NCI-H146 (cell line): ENCODE results near the gene MSH5.
"Not testable (repeated sequence)": the region's sequence is repeated elsewhere in the genome, so short reads cannot be mapped to it uniquely, and the experiment has no call there.

Source experiments
- DNase-seq: peaks from one replicate; lab custom pipeline; 2025; lab: John Stamatoyannopoulos, UW

MSH5 gene

DNA sequence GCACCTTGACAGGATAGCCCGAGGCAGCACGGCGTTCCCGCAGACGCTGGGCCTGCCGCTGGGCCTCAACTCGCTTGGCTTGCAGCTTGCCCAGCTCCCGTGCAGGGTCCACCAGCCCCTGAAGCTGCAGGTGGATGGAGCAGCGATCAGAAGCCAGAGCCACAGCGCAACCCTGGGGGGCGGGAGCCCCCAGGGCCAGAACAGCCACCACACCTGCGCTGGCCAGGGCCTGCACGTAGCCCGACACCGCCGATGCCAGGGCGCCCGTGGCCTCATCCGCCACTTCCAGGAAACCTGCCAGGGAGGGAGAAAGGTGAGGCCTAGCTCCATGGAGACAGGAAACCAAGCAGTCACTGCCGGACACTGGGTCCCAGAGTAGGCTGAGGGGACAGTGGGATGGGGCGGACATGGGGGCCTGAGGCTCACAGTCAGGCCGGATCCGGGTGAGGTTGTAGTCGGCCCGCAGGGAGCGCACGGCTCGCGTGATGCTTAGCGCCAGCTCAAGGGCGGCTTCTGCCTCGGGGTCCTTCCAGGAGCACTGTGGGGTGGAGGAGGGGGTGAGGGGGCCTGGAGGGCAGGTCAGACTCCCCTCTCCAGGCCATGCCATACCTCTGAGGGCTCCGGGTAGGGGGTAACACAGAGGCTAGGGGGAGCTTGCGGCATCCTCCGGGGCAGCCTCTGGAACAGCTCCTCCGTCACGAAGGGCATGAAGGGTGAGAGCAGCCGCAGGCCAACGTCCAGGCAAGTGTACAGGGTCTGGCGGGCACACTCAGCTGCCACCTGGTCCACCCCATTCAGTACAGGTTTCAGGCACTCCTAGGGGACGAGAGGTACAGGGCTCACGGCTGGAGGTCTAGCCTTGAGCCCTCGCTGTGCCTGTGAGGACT lies 39.4 kb downstream of the MSH5 start:
- DNase-seq, result no peak

DNA sequence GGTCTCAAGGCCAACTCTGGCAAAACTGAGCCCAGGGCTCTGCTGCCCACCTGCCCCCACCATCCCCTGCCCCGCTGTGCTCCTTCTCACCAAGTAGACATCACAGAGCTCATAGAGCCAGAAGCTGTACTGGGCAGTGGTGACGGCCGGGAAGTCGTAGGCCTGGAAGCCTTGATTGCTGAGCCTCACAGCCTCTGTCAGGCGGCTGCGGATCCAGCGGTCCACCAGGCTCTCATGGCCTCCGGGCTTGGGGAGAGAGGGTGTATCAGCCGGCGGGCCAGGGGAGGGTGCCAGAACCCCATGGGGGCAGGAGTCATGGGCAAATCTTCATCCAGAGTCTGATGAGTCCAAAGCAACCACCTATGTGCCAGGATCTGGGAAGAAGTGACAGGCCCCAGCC lies 40.1 kb downstream of the MSH5 start:
- no peak for DNase-seq

DNA sequence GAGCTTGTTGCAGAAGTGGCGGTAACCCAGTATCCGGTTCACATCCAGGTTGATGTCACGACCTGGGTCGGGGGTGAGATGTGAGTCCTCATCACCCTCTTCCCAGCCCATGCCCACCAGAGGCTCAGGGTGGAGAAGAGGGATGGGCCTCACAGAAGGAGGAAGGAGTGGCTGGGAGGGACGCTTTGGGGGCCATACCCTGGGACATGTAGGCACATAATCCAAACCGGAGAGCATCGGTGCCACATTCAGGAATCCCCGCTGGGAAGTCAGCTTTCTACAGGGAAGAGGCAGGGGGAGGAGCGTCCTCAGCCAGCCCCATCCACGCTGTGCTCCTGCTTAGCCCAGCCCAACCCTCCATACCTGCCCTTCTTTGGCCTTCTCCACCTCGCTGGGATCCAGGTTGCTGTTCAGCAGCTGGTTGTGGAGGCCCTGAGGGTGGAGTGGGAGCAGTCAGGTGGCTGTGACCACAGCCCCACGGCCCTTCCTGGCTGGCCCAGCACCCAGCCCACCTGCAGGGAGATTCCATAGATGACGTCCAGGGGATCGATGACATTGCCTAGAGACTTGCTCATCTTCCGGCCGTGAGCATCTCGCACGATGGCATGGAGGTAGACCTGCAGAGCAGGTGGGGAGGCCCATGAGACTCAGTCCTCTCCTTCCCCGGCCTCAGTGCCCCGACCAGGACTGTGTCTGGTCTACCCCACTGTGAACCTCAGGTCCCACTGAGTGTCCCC lies 40.9 kb downstream of the MSH5 start:
- no peak for DNase-seq

DNA sequence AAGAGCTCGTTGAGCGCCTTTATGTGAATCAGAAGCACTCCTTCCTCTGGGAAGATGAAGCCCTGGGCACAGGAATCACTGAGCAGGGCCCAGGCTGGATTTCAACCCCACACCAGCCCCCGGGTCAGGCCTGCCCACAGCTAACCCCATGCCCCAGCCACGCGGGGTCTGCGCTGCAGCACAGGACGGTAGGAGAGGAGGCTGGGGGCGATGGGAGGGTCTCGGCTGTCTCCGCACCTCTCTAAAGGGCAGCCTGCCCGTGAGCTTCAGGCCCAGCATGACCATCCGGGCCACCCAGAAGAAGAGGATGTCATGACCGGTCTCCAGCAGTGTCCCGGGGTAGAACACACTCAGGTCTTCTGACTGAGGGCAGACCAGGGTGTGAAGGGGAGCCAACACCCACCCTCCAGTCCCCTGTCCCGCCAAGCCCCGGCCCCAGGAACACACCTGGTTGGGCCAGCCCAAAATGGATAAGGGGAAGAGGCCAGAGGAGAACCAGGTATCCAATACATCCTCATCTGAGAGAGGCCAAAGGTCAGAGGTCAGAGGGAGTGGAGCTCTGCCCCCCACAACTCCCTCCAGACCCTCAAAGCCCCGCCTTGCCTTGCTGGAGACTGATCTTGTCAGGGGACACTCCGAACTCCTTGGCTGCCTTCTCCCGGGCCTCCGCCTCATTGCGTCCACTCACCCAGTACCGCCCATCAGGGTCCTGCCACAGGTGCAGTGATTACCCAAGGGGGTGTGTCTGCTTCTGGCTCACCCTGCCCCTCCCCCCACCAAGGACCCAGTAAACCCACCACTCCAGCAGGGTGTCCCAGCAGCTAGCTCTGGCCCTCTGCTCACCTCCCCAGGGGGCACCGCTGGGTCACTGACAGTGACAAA lies 41.7 kb downstream of the MSH5 start:
- no peak for DNase-seq

DNA sequence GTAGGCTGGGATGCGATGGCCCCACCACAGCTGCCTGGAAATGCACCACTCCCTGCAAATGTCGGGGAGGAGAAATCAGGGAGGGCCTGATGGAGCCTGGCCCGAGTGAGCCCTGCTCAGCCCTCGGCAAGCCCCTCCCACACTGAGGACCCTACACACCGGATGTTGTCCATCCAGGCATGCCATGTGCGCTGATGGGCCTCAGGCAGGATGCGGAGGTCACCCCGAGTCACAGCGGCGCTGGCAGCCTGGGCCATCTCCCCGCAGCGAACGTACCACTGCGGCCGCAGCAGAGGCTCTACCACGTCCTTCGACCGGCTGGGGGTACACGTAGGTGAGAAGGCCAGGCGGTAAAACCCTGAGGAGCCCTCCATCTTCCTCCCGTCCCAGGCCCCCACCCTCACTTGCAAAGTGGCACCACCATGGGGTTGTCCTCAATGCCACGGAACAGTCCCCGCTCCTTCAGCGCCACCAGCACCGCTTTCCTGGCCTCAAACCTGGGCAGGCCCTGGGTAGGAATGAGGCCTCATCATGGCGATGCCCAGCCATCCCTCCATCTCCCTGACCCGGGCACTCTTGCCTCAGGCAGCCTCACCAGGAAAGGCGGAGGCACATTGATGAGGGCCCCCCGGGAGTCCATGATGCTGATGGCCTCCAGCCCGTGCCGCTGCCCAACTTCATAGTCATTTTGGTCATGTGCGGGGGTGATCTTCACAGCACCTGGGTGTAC lies 42.5 kb downstream of the MSH5 start:
- DNase-seq, result no peak

DNA sequence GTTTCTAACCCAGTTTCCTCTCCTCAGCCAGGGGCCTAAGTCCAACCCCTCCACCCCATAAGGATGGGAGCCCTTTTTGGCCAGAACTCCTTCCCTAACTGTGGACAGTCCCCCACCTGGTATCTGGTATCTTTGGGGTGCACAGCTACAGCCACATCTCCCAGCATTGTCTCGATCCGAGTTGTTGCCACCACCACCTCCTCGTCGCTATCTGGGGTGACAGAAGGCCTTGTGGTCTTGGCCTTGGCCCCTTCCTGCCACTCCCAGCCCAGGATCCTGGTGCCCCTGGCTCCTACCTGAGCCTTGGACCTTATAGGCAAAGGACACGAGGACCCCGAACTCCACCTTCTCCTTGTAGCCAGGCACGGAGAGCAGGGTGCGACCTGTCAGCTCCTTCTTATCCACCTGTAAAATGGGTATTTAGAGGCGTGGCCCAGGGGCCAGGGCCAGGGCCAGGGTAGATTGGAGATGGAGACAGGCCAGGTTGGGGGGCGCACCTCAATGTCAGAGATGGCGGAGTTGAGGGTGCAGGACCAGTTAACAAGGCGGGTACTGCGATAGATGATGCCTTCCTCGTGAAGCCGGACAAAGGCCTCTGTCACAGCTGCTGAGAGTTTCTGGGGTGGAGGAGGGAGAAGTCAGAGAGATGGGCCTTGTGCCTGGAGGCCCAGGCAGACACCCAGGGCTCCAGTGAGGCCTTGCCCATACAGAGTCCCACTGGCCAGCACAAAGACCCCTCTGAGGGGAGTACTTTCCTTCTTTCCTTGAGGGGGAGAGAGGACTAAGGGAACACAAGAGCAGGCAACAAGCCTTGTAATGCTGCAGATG lies 44.5 kb downstream of the MSH5 start:
- no peak for DNase-seq

DNA sequence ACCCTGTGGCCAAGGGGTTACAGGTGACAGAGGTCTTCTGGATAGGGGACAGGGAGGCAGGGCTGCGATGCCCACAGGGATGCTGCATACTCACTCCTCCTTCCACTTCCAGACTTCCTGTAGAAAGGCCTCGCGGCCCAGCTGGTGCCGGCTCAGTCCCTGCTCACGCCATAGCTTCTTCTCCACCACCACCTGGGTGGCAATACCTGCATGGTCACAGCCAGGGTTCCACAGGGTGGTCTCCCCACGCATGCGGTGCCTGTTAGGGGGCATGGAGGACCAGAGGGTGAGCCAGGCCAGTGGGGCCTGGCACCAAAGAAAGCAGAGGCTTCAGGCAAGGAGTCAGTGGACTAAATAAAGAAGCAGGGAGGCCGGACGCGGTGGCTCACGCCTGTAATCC lies 45.7 kb downstream of the MSH5 start:
- DNase-seq, result no peak

DNA sequence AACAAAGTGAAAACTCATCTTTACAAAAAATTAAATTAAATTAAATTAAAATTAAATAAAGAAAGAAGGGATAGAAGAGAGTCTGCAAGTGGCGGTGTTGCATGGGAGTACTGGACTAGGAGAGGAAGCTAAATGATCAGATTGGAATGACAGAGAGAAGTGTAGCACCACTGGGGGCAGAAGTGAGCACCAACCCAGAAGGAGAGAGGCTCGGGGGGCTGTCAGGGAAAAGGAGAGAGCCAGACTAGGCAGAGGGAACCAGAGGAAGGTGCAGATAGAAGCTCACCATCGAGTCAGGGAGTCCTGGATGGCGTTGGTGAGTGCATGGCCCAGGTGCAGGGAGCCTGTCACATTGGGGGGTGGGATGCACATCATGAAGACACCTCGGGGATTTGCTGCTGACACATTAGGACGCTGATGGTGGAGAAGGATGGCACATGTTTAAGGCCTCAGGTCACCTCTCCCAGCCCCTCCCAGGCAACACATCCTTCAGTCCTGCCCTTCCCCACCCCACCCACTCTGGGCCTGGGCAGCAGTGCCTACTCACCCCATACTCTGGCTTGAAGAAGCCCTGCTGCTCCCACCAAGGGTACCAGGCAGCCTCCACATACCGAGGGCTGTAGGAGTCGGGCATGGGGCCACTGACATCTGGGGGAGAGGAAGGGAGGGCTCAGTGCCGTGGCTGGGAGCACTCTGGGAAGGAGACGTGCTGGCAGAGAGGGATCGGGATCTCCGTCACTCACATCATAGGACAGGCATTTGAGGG lies 51.7 kb downstream of the MSH5 start:
- DNase-seq, result peak; percentile 27

DNA sequence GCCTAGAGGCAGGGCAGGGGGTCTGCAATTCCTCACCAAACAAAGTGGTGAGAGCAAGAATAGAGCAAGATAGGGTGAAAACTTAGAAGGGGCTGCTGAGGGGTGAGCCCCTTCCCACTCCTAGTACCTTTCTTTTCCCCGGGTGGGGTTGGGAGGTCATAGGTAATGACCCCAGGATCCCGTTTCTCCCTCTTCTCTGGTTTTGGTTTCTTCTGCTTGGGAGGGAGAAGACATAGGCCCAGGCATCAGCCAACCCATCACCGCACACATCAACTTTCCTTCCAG lies 52.2 kb downstream of the MSH5 start:
- DNase-seq, result no peak

DNA sequence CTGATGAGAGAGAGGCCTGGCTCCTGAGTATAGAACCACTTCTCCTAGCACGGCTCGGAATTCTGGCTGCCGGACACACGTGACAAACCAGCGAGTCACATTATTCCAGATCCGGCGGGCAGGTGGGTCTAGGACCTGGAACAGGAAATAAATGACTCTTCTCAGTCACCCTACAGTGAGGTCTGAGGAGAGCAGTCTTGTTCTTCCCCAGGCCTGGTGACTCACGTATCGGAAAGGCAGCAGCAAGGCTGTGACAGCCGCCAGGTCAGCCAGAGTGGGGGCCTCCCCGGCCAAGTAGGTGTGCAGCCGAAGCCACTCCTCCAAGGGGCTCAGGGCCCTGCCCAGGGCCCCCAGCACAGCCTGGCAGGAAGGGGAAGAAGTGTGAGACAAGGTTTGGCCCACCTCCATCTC lies 53.0 kb downstream of the MSH5 start:
- DNase-seq, result no peak

DNA sequence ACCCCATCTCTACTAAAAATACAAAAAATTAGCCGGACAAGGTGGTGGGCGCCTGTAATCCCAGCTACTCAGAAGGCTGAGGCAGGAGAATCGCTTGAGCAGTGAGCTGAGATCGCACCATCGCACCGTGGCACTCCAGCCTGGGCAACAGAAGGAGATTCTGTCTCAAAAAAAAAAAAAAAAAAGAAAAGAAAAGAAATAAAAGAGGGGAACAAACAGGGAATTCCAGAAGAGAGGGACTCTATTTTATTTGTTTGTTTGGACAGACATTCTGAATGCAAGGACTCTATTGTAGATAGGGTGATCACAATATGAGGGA lies 54.1 kb downstream of the MSH5 start:
- not testable (repeated sequence) for DNase-seq

DNA sequence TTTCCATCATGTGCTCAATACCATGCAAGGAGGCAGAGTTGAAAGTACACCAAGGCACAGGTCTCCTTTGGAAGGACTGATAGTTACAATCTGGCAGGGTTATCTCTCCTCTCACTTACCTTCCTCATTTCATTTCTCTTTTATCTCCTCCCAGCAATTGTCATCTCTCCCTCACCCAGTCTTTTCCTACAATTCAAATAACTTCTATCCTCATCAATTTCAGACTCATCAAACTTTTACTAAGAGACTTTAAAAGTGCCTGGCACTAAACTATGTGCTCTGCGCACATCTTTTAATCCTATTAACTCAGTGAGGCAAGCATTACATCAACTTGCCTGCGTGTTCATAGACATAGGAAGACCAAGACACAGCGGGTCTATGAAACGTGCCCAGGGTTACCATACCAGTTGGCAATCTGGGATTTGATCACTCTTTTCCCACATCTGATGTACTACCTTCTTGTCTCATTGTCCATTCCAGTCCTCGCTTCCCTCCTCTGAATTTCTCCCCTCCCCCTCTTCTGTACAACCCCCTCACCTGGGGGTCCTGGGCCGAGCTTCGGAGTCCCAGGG lies 54.6 kb downstream of the MSH5 start:
- no peak for DNase-seq

DNA sequence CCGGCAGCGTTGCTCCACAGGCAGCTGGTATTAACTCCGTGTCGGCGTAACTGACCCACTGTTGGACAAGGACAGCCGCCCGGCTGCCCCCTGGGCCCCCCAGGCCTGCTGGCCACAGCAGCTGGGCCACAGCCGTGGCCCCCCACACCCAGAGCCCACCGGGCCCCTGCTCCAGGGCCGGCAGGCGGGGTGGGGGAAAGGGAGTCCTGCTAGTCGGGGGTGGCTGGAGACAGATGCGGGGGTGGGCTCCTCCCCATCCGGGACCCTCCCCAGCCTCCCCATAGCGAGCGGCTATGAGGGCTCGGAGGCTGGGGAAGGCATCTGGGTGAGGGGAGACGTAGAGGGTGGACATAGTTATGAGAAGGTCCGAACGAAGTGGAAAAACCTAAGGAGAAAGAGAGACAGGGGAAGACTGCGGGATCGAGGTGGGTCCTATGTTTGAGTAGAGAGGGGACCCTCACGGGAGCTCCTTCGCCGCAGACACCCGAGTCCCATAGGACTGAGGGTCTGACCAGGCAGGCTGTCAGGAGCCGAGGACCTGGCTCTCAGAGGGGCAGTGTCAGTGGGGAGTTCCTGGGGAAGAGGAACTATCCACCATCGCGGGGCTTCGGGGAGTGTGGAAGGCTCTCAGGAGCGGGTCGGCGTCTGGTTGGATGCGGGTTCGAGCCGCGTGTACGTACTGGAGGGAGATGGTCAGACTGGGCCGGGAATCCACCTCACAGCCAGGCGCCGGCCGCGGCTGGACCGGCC lies 55.2 kb downstream of the MSH5 start:
- DNase-seq, result peak; percentile 56

DNA sequence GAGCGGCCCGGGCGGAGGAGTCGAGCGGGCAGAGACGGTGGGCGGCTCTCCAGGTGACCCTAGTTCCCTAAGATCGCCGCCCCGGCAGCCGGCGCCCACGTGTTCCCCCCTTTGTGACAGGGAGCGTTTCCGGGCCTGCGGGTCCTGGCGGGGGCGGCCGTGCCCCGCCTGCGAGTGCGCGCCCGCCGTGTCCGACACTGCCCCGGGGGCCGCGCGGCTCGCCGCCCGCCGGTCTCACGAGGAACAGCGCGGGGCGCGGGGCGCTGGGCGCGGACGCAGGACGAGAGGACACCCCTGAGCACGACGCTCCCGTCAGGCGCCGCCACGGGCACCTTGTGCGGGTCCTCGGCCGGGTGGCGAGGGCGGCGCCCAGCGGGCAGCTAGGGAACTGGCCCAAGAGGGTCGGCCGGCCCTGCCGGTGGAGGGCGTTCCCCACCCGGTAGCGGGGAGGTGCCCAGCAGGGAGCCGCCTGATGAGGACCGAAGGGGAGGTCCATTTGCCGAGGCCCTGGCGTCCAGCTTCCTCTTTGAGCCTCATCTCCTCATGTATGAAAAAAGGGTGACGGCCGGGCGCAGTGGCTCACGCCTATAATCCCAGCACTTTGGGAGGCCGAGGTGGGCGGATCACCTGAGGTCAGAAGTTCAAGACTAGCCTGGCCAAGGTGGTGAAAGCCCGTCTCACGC lies 56.0 kb downstream of the MSH5 start, which contains the start of gene VARS1:
TSS of gene VARS1 (minus strand) at position 137 of the 683 bp plus-strand sequence. CDS start 535 bp downstream, outside the sequence.
- DNase-seq, result peak; percentile 93

DNA sequence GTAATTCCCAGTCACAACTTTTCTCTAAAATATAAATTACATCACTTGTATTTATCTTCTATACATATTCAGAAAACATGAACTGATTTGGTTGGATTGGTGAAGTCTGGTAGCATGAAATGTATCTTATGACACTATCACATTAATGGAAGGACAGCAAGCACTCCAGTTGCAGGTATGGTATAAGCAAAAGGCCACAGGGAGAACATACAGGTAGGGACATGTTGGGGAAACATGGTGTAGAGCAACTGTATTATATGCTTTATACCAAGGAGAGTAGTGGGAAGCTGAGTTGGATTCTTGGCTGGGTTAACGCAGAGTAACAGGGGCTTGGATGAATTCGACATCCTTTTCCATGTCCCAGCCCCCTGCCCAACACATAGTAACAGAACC lies 57.2 kb downstream of the MSH5 start:
- DNase-seq, result no peak

DNA sequence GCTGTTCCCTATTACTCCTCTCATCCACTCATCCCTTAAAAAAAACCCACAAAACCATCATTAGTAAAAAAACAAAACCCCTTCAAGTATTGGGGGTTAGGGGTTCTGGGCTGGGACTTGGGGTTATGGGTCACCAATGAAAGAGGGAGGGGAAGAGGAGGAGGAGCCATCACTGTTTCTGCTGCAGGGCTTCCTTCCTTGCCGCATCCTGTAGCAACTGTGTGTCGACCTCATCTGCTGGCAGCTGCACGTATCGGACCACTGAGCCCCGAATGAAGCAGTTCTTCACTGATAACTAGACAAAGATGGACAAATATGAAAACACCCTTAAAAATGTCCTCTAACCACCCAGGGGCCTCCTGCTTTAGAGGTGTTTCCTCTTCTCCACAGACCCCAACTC lies 57.8 kb downstream of the MSH5 start:
- DNase-seq, result no peak

DNA sequence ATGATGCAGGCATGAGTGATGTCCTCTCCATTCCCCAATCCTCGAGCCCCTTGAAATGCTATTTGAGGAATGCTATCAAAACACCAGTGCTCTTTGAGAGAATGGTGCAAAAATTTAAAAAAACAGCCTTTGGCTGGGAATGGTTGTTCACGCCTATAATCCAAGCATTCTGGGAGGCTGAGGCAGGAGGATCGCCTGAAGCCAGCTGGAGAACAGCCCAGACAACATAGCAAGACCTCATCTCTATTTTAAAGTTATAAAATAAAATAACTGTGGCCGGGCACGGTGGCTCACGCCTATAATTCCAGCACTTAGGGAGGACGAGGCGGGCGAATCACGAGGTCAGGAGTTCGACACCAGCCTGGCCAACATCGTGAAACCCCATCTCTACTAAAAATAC lies 60.0 kb downstream of the MSH5 start:
- DNase-seq, result no peak
